Amniotic stem cell (primary cell): ENCODE measurements around the gene ZNF497.
"Not testable (repeated sequence)": the region's sequence is repeated elsewhere in the genome, so short reads cannot be mapped to it uniquely, and the experiment has no call there.

ENCODE experiments used
- DNase-seq: peaks from one replicate; lab custom pipeline; 2025; lab: John Stamatoyannopoulos, UW

The ZNF497 gene

GRCh38 chr19:58362272-58362994 lies at the start of gene ZNF497:
Gene ZNF497, minus strand, starts transcription at chr19:58362751. Its CDS starts 5,116 bp downstream, at chr19:58357635.
- peak; percentile 92 for DNase-seq

- no peak for DNase-seq
These were observed 46.6 kb upstream of the ZNF497 start for GRCh38 chr19:58409010-58409790.

- DNase-seq: peak; percentile 87
These were observed 45.8 kb upstream of the ZNF497 start, which contains the start of gene ZNF584 for GRCh38 chr19:58408152-58409009. Gene ZNF584, plus strand, starts transcription at chr19:58408649. Its CDS starts 499 bp downstream, at chr19:58409148.

GRCh38 chr19:58407658-58408151 lies 45.2 kb upstream of the ZNF497 start:
- DNase-seq: no peak

GRCh38 chr19:58406818-58407657 lies 44.5 kb upstream of the ZNF497 start:
- no peak for DNase-seq

- DNase-seq: not testable (repeated sequence)
These were observed 41.4 kb upstream of the ZNF497 start for GRCh38 chr19:58403920-58404478.

GRCh38 chr19:58401840-58402421 lies 39.4 kb upstream of the ZNF497 start:
- no peak for DNase-seq

- peak; percentile 97 for DNase-seq
These were observed 38.6 kb upstream of the ZNF497 start for GRCh38 chr19:58400916-58401839.

GRCh38 chr19:58400316-58400915 lies 37.9 kb upstream of the ZNF497 start:
- no peak for DNase-seq

- no peak for DNase-seq
These were observed 37.4 kb upstream of the ZNF497 start for GRCh38 chr19:58399903-58400302.

- no peak for DNase-seq
These were observed 36.0 kb upstream of the ZNF497 start for GRCh38 chr19:58398545-58398944.

- no peak for DNase-seq
These were observed 35.5 kb upstream of the ZNF497 start for GRCh38 chr19:58398087-58398486.

GRCh38 chr19:58397533-58398037 lies 35.0 kb upstream of the ZNF497 start:
- DNase-seq: no peak

- no peak for DNase-seq
These were observed 34.4 kb upstream of the ZNF497 start for GRCh38 chr19:58396691-58397532.

- no peak for DNase-seq
These were observed 33.6 kb upstream of the ZNF497 start for GRCh38 chr19:58395979-58396627.

- DNase-seq: no peak
These were observed 32.8 kb upstream of the ZNF497 start, which contains the start of gene RNF225 for GRCh38 chr19:58395220-58395978. Gene RNF225, plus strand, starts transcription at chr19:58395656. Its CDS starts 434 bp downstream, at chr19:58396090.
